ENCODE measurements around the gene RPL26.

- TF ChIP-seq CTCF (IDR thresholded peaks at IDR 0.05 in 4 of 5, conservative IDR thresholded peaks at IDR 0.05 in 1 of 5) (no peak), POLR2A (IDR thresholded peaks at IDR 0.05) (no peak)
These were observed 20.2 kb downstream of the RPL26 start for GRCh38 chr17:8362651-8363332.

Measured in gastrocnemius medialis (tissue), 4 donors.